ENCODE data around the gene AGBL4.

- TF ChIP-seq POLR2AphosphoS5 (IDR thresholded peaks at IDR 0.05) = no peak
- peak in 4 of 11 experiments; percentile 12 to 31 (median 18) for TF ChIP-seq CTCF (IDR thresholded peaks at IDR 0.05 in 8 of 11, conservative IDR thresholded peaks at IDR 0.05 in 3 of 11)
Measured at GRCh38 chr1:48552420-48552819, 1471.3 kb downstream of the AGBL4 start.
